ENCODE data around the gene SYDE1.
"Not testable (repeated sequence)": the region's sequence is repeated elsewhere in the genome, so short reads cannot be mapped to it uniquely, and the experiment has no call there.

Gene SYDE1

GRCh38 chr19:15081911-15082310 lies 25.3 kb upstream of the SYDE1 start, which contains the start of gene OR1I1:
Gene OR1I1 (plus strand): TSS chr19:15082211. CDS start chr19:15087066, 4,855 bp downstream.
- TF ChIP-seq, protein P1, sequence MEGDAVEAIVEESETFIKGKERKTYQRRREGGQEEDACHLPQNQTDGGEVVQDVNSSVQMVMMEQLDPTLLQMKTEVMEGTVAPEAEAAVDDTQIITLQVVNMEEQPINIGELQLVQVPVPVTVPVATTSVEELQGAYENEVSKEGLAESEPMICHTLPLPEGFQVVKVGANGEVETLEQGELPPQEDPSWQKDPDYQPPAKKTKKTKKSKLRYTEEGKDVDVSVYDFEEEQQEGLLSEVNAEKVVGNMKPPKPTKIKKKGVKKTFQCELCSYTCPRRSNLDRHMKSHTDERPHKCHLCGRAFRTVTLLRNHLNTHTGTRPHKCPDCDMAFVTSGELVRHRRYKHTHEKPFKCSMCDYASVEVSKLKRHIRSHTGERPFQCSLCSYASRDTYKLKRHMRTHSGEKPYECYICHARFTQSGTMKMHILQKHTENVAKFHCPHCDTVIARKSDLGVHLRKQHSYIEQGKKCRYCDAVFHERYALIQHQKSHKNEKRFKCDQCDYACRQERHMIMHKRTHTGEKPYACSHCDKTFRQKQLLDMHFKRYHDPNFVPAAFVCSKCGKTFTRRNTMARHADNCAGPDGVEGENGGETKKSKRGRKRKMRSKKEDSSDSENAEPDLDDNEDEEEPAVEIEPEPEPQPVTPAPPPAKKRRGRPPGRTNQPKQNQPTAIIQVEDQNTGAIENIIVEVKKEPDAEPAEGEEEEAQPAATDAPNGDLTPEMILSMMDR (IDR thresholded peaks at IDR 0.05; ENCODE audit: control insufficient read depth, insufficient read depth, low read depth, low read length, missing control alignments) = no peak
- no peak within 1 kb of the TSS for H3K4me3 ChIP-seq (ENCODE audit: control insufficient read depth, low read depth, low read length)
- no peak for DNase-seq (ENCODE audit: low read depth)

DNA sequence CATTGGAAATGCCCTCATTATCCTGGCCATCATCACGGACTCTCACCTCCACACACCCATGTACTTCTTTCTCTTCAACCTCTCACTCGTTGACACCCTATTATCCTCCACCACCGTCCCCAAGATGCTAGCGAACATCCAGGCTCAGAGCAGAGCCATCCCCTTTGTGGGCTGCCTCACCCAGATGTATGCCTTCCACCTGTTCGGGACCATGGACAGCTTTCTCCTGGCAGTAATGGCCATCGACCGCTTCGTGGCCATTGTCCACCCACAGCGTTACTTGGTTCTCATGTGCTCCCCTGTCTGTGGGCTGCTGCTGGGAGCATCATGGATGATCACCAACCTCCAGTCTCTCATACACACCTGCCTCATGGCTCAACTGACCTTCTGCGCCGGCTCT lies 20.0 kb upstream of the SYDE1 start:
- H3K4me3 ChIP-seq (ENCODE audit: control insufficient read depth, low read depth, low read length) = no peak overlapping the region
- TF ChIP-seq, protein P1 (IDR thresholded peaks at IDR 0.05; ENCODE audit: control insufficient read depth, insufficient read depth, low read depth, low read length, missing control alignments) = no peak

DNA sequence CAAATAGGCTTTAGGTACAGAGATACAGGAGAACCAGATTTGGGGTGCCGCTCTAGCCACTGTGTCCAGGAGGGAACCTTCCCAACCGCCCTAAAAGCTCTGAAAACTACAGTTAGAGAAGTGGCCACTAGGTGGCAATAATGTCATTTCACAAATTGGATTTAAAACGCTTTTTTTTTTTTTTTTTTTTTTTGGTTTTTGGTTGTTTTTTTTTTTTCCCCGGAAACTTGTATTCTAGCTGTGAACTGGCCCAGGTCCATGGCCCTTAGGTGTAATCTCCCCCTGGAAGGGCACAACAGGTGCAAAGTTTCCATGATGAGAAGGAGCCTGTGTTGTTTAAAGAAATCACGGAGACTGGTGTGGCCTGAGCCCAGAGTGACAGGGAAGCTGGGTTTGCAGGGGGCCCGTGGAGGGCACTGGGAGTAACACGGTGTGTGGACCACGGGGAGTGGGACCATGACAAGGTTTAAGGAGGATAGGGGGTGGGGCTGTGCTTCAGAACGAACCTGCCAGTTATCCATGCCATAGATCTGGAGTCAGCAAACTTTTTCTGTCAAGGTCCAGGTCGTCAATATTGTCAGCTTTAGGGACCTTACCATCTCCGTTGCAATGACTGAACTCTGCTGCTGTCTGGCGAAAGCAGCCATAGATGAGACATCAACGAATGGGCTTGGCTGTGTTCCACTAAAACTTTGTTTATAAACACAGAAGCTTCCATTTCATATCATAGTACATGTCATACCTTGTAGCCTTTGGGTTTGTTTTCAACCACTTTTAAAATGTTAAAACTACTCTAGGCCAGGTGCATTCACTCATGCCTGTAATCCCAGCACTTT lies 15.1 kb upstream of the SYDE1 start:
- DNase-seq (ENCODE audit: low read depth) = no peak
- TF ChIP-seq, protein P1 (IDR thresholded peaks at IDR 0.05; ENCODE audit: control insufficient read depth, insufficient read depth, low read depth, low read length, missing control alignments) = peak; percentile 62
- no peak overlapping the region for H3K4me3 ChIP-seq (ENCODE audit: control insufficient read depth, low read depth, low read length)

More for the DNA sequence above, 20.0 kb upstream of the SYDE1 start:
- no peak for DNase-seq (ENCODE audit: low read depth)

DNA sequence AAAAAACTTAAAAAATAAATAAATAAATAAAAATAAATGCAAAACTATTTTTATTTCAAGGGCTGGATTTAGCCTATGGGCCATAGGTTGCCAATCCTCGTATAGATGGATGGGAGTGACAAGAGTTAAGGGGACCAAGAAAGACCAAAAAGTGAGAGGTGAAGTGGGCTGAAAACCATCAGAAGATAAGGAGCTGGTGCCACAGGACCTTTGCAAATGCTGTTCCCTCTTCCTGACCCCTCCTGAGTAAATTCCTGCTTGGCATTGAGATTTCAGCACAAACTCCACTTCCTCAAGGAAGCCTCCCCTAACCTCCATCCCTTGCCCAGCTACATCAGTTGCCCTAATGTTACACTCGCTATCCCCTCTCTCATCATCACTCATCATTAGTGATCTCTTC lies 14.2 kb upstream of the SYDE1 start:
- H3K4me3 ChIP-seq (ENCODE audit: control insufficient read depth, low read depth, low read length) = no peak overlapping the region
- DNase-seq (ENCODE audit: low read depth) = no peak
- TF ChIP-seq, protein P1 (IDR thresholded peaks at IDR 0.05; ENCODE audit: control insufficient read depth, insufficient read depth, low read depth, low read length, missing control alignments) = no peak

- TF ChIP-seq, protein P1 (IDR thresholded peaks at IDR 0.05; ENCODE audit: control insufficient read depth, insufficient read depth, low read depth, low read length, missing control alignments) = no peak
- no peak for DNase-seq (ENCODE audit: low read depth)
- no peak overlapping the region for H3K4me3 ChIP-seq (ENCODE audit: control insufficient read depth, low read depth, low read length)
These were observed 11.0 kb upstream of the SYDE1 start for GRCh38 chr19:15096223-15096622.

DNA sequence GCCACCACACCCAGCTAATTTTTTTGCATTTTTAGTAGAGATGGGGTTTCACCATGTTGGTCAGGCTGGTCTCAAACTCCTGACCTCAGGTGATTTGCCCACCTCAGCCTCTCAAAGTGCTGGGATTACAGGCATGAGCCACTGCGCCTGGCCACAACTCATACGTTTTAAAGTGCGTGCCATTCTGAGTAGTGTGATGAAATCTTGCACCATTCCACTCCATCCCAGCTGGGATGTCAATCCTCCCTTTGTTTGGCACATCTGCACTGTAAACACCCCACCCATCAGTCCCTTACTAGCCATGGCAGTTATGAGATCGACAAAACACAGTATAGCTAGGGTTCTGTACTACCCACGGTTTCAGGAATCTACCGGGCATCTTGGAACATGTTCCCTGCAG lies 9.2 kb upstream of the SYDE1 start:
- not testable (repeated sequence) for DNase-seq (ENCODE audit: low read depth); H3K4me3 ChIP-seq (ENCODE audit: control insufficient read depth, low read depth, low read length)

DNA sequence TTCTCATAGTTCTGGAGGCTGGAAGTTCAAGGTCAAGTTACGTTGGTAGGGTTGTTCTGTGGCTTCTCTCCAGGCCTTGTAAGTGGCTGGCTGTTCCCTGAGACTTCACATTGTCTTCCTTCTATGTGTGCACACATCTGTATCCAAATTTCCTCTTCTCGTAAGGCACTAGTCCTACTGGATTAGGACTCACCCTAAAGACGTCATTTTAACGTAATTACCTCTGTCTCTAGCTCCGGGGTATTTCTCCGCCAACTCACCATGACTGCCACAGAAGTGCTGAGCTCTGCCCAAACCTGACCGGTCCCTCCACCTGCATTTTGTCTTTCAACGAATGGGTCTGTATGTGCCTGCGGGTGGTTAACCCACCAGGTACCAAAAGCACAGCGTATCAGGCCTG lies 8.7 kb upstream of the SYDE1 start:
- no peak for DNase-seq (ENCODE audit: low read depth)
- H3K4me3 ChIP-seq (ENCODE audit: control insufficient read depth, low read depth, low read length) = no peak overlapping the region
- TF ChIP-seq, protein P1 (IDR thresholded peaks at IDR 0.05; ENCODE audit: control insufficient read depth, insufficient read depth, low read depth, low read length, missing control alignments) = no peak

Measured in AG09309 (cell line).